HepG2 (cell line): Measurements from ENCODE around the gene NEK7.

Source experiments
- BCLAF1 ChIP-seq: fragments of 450-650 bp; IDR thresholded peaks from 2 replicates; pipeline ENCODE4 v1.6.1; 2017; ENCODE audit warnings: mild to moderate bottlenecking
- ESRRA ChIP-seq: sonication (generic); formaldehyde crosslinking; IDR thresholded peaks from 2 replicates; pipeline ENCODE4 v1.5.1; 2020; ENCODE audit warnings: mild to moderate bottlenecking, low read depth, missing genetic modification reagents
- MAZ ChIP-seq, 2 experiments: sonication (generic) in 1 of 2; formaldehyde crosslinking in 1 of 2; IDR thresholded peaks; 2 replicates each; pipeline versions ENCODE4 v1.5.0 to v1.6.1; 2012 to 2020; ENCODE audit warnings: low read depth in 2 of 2, mild to moderate bottlenecking in 2 of 2, borderline replicate concordance in 1 of 2, improper control_type of control experiment in 1 of 2, low read length in 1 of 2, missing genetic modification reagents in 1 of 2, moderate library complexity in 1 of 2
- MYC ChIP-seq: sonication (generic); formaldehyde crosslinking; IDR thresholded peaks from 2 replicates; pipeline ENCODE4 v1.9.0; 2021; ENCODE audit warnings: missing genetic modification reagents, borderline replicate concordance
- ZNF362 ChIP-seq: sonication (generic); formaldehyde crosslinking; IDR thresholded peaks from 2 replicates; pipeline ENCODE4 v1.4.0; 2020; ENCODE audit warnings: missing genetic modification reagents, mild to moderate bottlenecking, borderline replicate concordance

DNA sequence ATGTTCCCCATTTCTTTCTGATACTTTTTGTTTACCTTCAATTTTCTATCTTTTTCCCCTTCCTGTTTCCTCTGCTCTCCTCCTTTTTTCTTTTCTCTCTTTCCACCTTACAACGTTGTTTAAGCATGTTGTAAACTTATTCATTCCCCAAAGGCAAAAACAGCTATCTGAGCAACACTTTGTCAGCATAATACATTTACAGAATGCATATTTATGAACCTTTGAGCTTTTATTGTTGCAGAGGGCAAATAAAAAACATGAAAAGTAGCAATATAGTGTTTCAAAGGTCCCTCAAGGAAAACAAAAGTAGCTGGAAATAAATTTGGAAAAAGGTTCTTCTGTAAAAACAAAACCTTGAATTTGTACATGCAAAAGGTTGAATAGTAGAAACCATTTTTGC, 214.2 kb downstream of the NEK7 start:
- TF ChIP-seq MYC (CRISPR knock-in tag) = no peak
- TF ChIP-seq MAZ (IDR thresholded peaks at IDR 0.05; ENCODE audit: borderline replicate concordance, low read depth, low read length) = no peak
- TF ChIP-seq MAZ (CRISPR knock-in tag; IDR thresholded peaks at IDR 0.05; ENCODE audit: low read depth) = no peak
- TF ChIP-seq BCLAF1 = no peak
- no peak for TF ChIP-seq ZNF362 (CRISPR knock-in tag)
- TF ChIP-seq ESRRA (CRISPR knock-in tag) = no peak
